Measurements from ENCODE around the gene FOXN4.

The FOXN4 gene

DNA sequence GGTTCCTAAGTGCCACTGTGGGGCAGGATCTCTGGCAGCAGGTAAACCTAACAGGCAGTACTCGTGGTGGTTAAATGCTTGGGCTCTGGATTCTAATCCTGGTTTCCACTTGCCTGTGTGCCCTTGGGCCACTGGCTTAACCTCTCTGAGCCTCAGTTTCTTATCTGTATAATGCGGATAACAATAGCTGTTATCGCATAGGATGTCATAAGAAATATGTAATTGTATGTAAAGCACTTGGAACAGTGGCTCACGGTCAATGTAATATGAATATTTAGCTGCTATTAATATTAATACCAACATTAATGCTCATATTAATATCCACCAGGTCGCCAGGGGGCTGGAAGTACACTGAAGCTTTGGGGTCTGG is 16.8 kb downstream of the FOXN4 start:
- CTCF ChIA-PET: no interaction called here
- DNase-seq (ENCODE audit: low read depth, low spot score): no peak
- no peak overlapping the region for H3K4me3 ChIP-seq (ENCODE audit: low read depth, low read length)
- POLR2A ChIA-PET: no interaction called here
- TF ChIP-seq, protein P1, sequence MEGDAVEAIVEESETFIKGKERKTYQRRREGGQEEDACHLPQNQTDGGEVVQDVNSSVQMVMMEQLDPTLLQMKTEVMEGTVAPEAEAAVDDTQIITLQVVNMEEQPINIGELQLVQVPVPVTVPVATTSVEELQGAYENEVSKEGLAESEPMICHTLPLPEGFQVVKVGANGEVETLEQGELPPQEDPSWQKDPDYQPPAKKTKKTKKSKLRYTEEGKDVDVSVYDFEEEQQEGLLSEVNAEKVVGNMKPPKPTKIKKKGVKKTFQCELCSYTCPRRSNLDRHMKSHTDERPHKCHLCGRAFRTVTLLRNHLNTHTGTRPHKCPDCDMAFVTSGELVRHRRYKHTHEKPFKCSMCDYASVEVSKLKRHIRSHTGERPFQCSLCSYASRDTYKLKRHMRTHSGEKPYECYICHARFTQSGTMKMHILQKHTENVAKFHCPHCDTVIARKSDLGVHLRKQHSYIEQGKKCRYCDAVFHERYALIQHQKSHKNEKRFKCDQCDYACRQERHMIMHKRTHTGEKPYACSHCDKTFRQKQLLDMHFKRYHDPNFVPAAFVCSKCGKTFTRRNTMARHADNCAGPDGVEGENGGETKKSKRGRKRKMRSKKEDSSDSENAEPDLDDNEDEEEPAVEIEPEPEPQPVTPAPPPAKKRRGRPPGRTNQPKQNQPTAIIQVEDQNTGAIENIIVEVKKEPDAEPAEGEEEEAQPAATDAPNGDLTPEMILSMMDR (IDR thresholded peaks at IDR 0.05; ENCODE audit: insufficient read depth, low read length, missing control alignments): no peak

DNA sequence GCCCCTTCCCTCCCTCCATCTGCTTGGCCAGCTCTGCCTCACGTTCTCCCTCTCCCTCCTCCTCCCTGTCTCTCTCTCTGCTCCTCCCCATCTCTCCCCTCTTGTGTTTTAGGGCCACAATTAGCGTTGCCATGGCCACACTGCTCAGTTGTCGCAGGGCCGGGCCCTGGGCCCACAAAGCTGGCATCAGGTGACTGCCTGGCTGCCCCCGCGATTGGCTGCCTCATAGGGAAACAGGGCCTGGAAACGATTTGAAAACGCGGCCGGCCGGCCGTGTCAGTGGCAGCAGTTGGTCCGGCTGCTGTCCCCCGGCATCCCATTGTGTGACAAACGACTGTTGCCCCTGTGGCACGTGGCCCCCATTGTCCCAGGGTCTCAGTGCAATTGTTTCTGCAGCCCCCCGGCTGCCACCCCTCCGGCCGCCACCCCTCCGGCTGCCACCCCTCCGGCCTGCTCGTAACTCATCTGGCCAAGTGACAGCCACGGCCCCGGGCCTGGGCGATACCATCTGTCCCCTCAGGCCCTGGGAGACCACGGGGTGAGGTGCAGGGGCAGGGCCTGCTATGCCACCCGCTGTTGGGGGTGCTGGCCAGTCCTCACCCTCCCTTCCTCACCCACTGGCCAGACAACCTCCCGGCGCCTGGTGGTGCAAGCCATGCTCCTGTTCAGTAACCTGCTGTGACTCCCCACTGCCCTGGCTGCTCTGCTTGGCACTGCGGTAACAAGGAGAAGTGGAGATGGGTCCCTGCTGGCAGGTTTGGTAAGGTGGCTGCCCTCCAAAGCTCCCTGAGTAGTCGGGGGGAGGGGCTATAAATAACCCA is 17.4 kb downstream of the FOXN4 start:
- POLR2A ChIA-PET: no interaction called here
- CTCF ChIA-PET: no interaction called here
- DNase-seq (ENCODE audit: low read depth, low spot score): no peak
- TF ChIP-seq, protein P1 (IDR thresholded peaks at IDR 0.05; ENCODE audit: insufficient read depth, low read length, missing control alignments): no peak
- H3K4me3 ChIP-seq (ENCODE audit: low read depth, low read length): no peak overlapping the region; the same call in 1 of the 2 replicates

DNA sequence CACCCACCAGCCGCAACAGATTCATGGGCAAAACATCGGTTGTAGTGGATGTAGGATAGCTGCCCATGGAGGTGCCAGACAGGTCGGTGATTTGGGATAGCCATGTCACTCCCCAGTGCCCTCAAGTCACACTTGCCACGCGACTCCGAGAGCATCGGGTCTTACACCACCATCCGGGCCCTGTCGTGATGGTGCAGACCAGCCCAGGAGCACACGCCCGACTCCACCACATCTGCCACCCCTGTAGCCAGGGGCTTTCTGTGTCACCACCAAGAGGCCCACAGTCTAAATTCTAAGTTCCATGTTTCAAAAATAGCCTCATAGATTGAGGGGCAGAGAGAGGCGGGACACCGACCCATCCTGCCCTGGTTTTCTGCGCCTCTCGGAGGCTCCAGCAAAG is 18.0 kb downstream of the FOXN4 start:
- CTCF ChIA-PET: no interaction called here
- POLR2A ChIA-PET: no interaction called here

DNA sequence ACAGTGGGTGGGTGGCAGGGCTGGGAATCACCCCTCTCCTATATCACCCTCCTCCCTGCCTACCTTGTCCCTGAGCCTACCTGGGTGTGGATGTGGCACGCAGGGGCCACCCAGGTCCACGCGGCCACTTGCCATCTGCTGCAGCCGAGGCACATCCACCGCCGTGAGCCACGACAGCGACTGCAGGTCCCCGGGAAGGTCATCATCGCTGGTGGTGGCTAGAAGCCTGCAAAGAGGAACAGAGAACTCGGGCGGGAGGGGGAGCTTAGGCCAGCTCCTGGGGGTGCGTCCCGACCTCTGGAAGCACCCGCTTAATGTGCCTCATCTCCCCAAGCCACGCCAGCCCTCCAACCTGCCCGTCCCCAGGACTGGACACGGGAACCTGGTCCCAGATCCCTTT is 19.0 kb downstream of the FOXN4 start:
- ChIA-PET CTCF (no interaction called here), POLR2A (no interaction called here)
- no peak overlapping the region for H3K4me3 ChIP-seq (ENCODE audit: low read depth, low read length)
- TF ChIP-seq, protein P1 (IDR thresholded peaks at IDR 0.05; ENCODE audit: insufficient read depth, low read length, missing control alignments): no peak
- DNase-seq (ENCODE audit: low read depth, low spot score): no peak

More for the DNA sequence above, 18.0 kb downstream of the FOXN4 start:
- DNase-seq (ENCODE audit: low read depth, low spot score): no peak
- TF ChIP-seq, protein P1 (IDR thresholded peaks at IDR 0.05; ENCODE audit: insufficient read depth, low read length, missing control alignments): no peak
- H3K4me3 ChIP-seq (ENCODE audit: low read depth, low read length): no peak overlapping the region

DNA sequence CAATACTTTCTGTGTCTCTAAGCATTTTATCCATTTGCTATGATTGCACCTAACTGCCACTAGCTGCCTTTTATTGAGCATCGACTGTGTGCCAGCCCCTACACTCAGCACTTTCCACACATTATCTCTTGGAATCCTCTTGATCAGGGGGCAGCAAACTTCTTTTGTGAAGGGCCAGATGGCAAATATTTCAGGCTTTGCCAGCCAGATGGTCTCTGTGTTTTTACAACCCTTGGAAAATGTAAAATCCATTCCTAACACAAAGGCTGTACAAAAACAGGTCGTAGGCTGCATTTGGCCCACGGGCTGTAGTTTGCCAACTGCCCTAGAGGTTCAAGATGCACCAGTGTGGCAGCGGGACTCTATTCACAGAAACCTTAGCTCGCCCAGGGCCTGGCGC is 19.5 kb downstream of the FOXN4 start:
- no peak for DNase-seq (ENCODE audit: low read depth, low spot score)
- POLR2A ChIA-PET: no interaction called here
- CTCF ChIA-PET: no interaction called here
- TF ChIP-seq, protein P1 (IDR thresholded peaks at IDR 0.05; ENCODE audit: insufficient read depth, low read length, missing control alignments): no peak
- H3K4me3 ChIP-seq (ENCODE audit: low read depth, low read length): no peak overlapping the region

DNA sequence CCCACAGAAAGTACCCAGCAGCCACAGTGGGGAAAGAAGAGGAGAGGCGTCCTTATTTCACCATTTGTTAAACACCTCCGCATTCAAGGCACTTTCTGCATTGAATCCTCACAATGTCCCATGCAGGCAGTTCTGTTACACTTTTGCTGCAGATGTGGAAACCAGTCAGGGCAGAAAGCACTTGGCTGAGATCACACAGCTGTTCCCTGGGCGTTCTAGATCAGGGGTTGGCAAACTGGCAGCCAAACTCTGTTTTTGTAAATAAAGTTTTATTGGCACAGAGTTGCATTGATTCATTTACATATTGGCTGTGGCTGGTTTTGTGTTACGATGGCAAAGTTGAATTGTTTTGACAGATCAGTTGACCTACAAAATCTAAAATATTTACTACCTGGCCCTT is 20.1 kb downstream of the FOXN4 start:
- TF ChIP-seq, protein P1 (IDR thresholded peaks at IDR 0.05; ENCODE audit: insufficient read depth, low read length, missing control alignments): no peak
- H3K4me3 ChIP-seq (ENCODE audit: low read depth, low read length): no peak overlapping the region
- no peak for DNase-seq (ENCODE audit: low read depth, low spot score)
- ChIA-PET POLR2A (no interaction called here), CTCF (no interaction called here)

All from AG04449 (cell line).